Epithelial cell of esophagus (primary cell): ENCODE measurements around the gene RBKS.
"Not testable (repeated sequence)": the region's sequence is repeated elsewhere in the genome, so short reads cannot be mapped to it uniquely, and the experiment has no call there.

Experiments used
- DNase-seq: peaks from one replicate; pipeline ENCODE4 v3.0.0; 2010; ENCODE audit warnings: low read depth
- H3K4me3 ChIP-seq: 2 replicates; pipeline ENCODE4 v1.5.1; 2011; ENCODE audit warnings: mild to moderate bottlenecking, low read length, control low read depth
- TF ChIP-seq, protein P1 (sequence below): IDR thresholded peaks from 2 replicates; pipeline ENCODE4 v1.5.1; 2011; ENCODE audit warnings: low read depth, mild to moderate bottlenecking, low read length, control low read depth, inconsistent platforms; ENCODE audit not compliant: insufficient read depth; ENCODE audit errors: missing control alignments

The RBKS gene

DNA sequence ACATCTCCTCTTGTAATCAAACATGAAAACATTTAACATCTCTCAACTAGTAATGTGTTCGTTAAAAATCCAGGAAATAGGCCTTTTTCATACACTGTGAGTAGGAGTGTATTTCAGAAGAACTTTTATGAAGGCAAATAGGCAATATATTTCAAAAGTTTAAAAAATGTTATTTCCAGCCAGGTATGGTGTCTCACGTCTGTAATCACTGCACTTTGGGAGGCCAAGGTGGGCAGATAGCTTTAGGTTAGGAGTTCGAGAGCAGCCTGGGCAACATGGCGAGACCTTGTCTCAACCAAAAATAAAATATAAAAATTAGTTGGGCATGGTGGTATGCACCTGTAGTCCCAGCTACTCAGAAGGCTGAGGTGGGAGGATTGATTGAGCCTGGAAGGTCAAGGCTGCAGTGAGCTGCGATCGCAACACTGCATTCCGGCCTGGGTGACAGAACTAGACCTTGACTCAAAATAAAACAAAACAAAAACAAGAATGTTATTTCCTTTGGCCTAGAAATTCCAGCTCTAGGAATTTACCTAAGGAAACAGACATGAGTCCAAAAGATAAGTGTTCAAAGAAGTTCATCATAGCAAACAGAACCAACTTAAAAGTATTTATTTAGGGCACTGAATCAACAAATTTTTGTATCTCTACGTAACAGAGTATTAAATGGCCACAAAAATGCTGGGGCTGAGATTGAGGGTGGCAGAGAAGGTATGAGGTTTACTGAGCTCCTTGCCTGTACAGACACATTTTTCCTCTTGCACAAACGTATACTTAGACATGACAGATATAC lies 14.9 kb downstream of the RBKS start:
- TF ChIP-seq, protein P1, sequence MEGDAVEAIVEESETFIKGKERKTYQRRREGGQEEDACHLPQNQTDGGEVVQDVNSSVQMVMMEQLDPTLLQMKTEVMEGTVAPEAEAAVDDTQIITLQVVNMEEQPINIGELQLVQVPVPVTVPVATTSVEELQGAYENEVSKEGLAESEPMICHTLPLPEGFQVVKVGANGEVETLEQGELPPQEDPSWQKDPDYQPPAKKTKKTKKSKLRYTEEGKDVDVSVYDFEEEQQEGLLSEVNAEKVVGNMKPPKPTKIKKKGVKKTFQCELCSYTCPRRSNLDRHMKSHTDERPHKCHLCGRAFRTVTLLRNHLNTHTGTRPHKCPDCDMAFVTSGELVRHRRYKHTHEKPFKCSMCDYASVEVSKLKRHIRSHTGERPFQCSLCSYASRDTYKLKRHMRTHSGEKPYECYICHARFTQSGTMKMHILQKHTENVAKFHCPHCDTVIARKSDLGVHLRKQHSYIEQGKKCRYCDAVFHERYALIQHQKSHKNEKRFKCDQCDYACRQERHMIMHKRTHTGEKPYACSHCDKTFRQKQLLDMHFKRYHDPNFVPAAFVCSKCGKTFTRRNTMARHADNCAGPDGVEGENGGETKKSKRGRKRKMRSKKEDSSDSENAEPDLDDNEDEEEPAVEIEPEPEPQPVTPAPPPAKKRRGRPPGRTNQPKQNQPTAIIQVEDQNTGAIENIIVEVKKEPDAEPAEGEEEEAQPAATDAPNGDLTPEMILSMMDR: no peak
- DNase-seq: peak; percentile 54
- no peak overlapping the region for H3K4me3 ChIP-seq

GRCh38 chr2:27873091-27873490 lies 17.1 kb downstream of the RBKS start:
- no peak for DNase-seq
- TF ChIP-seq, protein P1: no peak
- no peak overlapping the region for H3K4me3 ChIP-seq

GRCh38 chr2:27871802-27872201 lies 18.4 kb downstream of the RBKS start:
- TF ChIP-seq, protein P1: no peak
- H3K4me3 ChIP-seq: no peak overlapping the region
- DNase-seq: peak; percentile 56

DNA sequence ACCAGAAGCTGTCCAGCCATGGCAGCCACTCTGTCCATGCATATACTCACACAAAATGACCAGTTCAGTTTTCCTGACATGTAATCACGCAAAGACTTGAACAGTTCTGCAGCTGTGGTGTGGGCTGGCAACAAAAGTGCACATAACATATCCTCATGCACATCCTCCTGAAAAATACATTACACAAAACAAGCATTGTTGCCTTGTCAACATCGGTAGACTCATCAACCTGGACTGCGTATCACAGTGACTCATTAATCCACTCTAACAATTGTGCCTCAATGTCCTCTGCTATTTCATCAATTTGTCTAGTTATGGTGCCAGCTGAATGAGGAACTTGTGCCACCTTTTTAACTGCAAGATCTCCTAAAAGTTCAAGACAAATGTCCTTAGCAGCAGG lies 19.5 kb downstream of the RBKS start:
- no peak overlapping the region for H3K4me3 ChIP-seq
- TF ChIP-seq, protein P1: no peak
- peak; percentile 76 for DNase-seq

DNA sequence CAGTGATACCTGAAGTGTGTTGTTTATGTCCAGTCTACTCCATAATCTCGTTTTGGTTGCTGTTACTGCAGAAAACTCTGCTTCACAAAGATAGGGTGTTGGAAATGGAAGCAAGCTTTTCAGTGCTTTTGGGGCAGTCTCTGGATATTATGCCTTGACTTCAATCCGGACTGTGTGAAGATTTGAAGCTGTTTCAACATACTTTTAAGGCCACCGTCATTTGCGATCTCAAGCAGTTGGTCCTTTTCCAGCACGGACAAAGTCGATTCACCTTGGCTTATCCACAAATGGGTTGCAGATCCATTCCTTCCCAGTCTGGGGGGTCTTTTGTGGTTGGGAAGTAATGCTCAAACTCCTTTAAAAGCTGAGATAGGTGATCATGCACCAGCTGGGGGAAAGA lies 20.4 kb downstream of the RBKS start:
- H3K4me3 ChIP-seq: no peak overlapping the region
- TF ChIP-seq, protein P1: no peak
- no peak for DNase-seq

GRCh38 chr2:27866237-27866636 lies 23.9 kb downstream of the RBKS start:
- H3K4me3 ChIP-seq: no peak overlapping the region
- TF ChIP-seq, protein P1: no peak
- DNase-seq: no peak

DNA sequence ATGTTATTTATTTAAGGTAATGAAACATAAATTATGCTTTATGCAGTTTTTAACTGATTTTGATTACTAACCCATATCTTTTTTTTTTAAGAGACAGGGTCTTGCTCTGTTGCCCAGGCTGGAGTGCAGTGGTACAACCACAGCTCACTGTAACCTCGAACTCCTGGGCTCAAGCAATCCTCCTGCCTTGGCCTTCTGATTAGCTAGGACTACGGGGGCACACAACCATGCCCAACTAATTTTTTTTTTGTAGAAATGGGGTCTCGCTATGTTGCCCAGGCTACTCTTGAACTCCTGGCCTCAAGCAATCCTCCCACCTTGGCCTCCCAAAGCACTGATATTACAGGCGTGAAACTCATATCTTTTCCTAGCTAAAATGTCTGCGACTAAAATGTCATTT lies 26.2 kb downstream of the RBKS start:
- not testable (repeated sequence) for DNase-seq, H3K4me3 ChIP-seq
